CD8-positive, alpha-beta memory T cell (primary cell): ENCODE measurements around the gene NR2C2. TPM values are rescaled to one million over a fixed set of nuclear protein-coding genes. Genes with fewer than 3 reads are reported as not detected.
A peak's percentile ranks its signal among the peaks of the same experiment; 100 is the strongest.
"Not testable (repeated sequence)": the region's sequence is repeated elsewhere in the genome, so short reads cannot be mapped to it uniquely, and the experiment has no call there.

Experiments used
- CTCF ChIA-PET: fragments of 350-600 bp; sonication (Branson Sonifier 250); formaldehyde crosslinking; loops from one replicate; lab custom pipeline; 2021; ENCODE audit warnings: antibody characterized with exemption; lab: Charles Lee
- POLR2A ChIA-PET: fragments of 350-600 bp; sonication (Branson Sonifier 250); formaldehyde crosslinking; loops from one replicate; lab custom pipeline; 2021; ENCODE audit warnings: antibody characterized with exemption; lab: Charles Lee
- DNase-seq, 5 donors: peaks; one replicate each; pipeline versions ENCODE4 v3.0.0 to v3.0.0-alpha.2; 2020 to 2022; ENCODE audit warnings: mixed read lengths in 1 of 5
- H3K27ac ChIP-seq: one replicate; pipeline ENCODE4 v1.7.0; 2013; ENCODE audit warnings: low read depth, mild to moderate bottlenecking, low read length, moderate library complexity
- H3K27me3 ChIP-seq: 2 replicates; pipeline ENCODE4 v1.7.0; 2013; ENCODE audit warnings: low read length, mild to moderate bottlenecking; ENCODE audit not compliant: insufficient read depth, poor library complexity, severe bottlenecking
- H3K36me3 ChIP-seq: 2 replicates; pipeline ENCODE4 v1.7.0; 2013; ENCODE audit warnings: mild to moderate bottlenecking, low read length, moderate library complexity; ENCODE audit not compliant: insufficient read depth
- H3K4me1 ChIP-seq: 2 replicates; pipeline ENCODE4 v1.7.0; 2013; ENCODE audit warnings: mild to moderate bottlenecking, low read length, moderate library complexity; ENCODE audit not compliant: insufficient read depth
- H3K4me3 ChIP-seq: 2 replicates; pipeline ENCODE4 v1.7.0; 2013; ENCODE audit warnings: mild to moderate bottlenecking, low read length
- H3K9me3 ChIP-seq: 2 replicates; pipeline ENCODE4 v1.7.0; 2013; ENCODE audit warnings: mild to moderate bottlenecking, low read length
- H3K27ac Mint-ChIP-seq, 8 donors: one replicate each; pipeline ENCODE4 v1.8.0; 2020 to 2021; ENCODE audit warnings: mixed read lengths in 8 of 8, mild to moderate bottlenecking in 6 of 8, inconsistent platforms in 3 of 8, moderate library complexity in 3 of 8
- H3K27me3 Mint-ChIP-seq, 2 donors: one replicate each; pipeline ENCODE4 v1.8.0; 2020 to 2021; ENCODE audit warnings: mixed read lengths in 2 of 2, mild to moderate bottlenecking in 1 of 2, moderate library complexity in 1 of 2
- H3K36me3 Mint-ChIP-seq, 3 donors: one replicate each; pipeline ENCODE4 v1.8.0; 2020 to 2021; ENCODE audit warnings: mixed read lengths in 3 of 3, inconsistent platforms in 1 of 3, mild to moderate bottlenecking in 1 of 3
- H3K4me1 Mint-ChIP-seq, 3 donors: one replicate each; pipeline ENCODE4 v1.8.0; 2020 to 2021; ENCODE audit warnings: mixed read lengths in 3 of 3, inconsistent platforms in 1 of 3, mild to moderate bottlenecking in 1 of 3
- H3K4me3 Mint-ChIP-seq, 7 donors: one replicate each; pipeline ENCODE4 v1.8.0; 2020 to 2021; ENCODE audit warnings: mixed read lengths in 7 of 7, mild to moderate bottlenecking in 6 of 7, moderate library complexity in 4 of 7, inconsistent platforms in 2 of 7
- H3K9me3 Mint-ChIP-seq, 5 donors: one replicate each; pipeline ENCODE4 v1.8.0; 2020 to 2022; ENCODE audit warnings: mixed read lengths in 5 of 5, mild to moderate bottlenecking in 3 of 5, moderate library complexity in 2 of 5, inconsistent platforms in 1 of 5
- polyA plus RNA-seq: library from polyadenylated mRNA; unstranded; fragments of 300-500 nt; fragmentation: Illumina TruSeq; gene quantifications from one replicate; pipeline ENCODE4 v1.2.3, GENCODE V29; 2021
- total RNA-seq, 2 experiments: library from RNA; stranded (reverse); gene quantifications; one replicate each; pipeline ENCODE4 v1.2.3, GENCODE V29; 2021

NR2C2 gene
- total RNA-seq: 10 to 100 TPM; 46.7 to 47.1 TPM
- 14.5 TPM for polyA plus RNA-seq

DNA sequence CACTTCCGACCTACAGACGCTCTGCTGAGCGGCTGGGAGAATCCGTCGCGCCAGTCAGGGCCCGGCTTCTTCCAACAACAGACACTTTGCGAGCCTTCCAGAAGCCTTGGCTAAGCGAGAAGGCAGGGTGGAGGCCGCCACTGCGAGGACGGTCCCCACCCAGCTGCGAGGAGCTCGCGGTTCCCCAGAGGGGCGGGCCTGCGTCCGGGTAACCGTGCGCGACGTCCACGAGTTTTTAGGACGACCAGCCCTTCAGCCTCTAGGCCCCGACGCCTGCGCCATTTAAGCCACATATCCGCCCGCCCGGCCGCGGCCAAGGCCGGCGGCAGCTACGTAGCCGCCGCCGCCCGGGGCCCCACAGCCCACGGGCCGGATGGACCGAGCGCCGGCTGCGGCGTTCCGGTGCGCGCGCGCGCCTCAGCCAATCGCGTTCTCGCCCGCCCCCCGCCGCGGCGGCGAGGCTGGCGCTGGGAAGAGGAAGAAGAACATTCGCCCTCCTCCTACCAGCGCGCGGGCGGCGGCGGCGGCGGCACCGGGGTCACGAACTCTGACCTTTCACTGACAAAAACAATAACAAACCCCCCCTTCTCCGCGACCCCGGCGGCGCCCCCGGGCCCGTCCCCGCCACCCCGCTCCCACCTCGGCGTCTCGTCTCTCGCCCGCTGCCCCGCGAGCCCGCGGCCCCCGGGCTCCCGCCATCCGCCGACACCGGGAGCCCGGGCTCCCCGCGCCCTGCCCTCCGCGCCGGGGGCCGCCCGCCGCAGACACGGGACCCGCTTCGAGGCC lies at the start of gene NR2C2:
NR2C2 (plus strand) TSS at position 484 of the 786 bp plus-strand sequence. CDS start 56,332 bp downstream, outside the sequence.
- Mint-ChIP-seq H3K4me1 (peaks cover 47 to 81% (median 55%) of the 10 kb centered on the region in 3 donors), H3K9me3 (no peaks in the 10 kb centered on the region), H3K4me3 (peak within 1 kb of the TSS; percentile 98 to 100 (median 100)), H3K27ac (peak within 1 kb of the TSS; percentile 93 to 100 (median 100)), H3K36me3 (peaks cover 4 to 52% (median 6%) of the 10 kb centered on the region in 3 donors), H3K27me3 (no peaks in the 10 kb centered on the region)
- Histone ChIP-seq H3K9me3 (no peaks in the 10 kb centered on the region), H3K27ac (peak within 1 kb of the TSS; percentile 94), H3K4me1 (peaks cover 33% of the 10 kb centered on the region), H3K36me3 (peaks cover 12% of the 10 kb centered on the region), H3K4me3 (peak within 1 kb of the TSS; percentile 94), H3K27me3 (no peaks in the 10 kb centered on the region)
- ChIA-PET POLR2A (interaction anchor here (0.5 to 1.5 kb wide), 6 partner anchors 10 to 296 kb away, joined by 3 to 10 read pairs (median 4); partner anchors contain the start of genes CAPN7, CCDC174, MRPS25 and RBSN), CTCF (interaction anchor here (0.9 to 2.5 kb wide), 3 partner anchors 20 to 26 kb away, joined by 3 to 10 read pairs (median 4); no protein-coding TSS in a partner anchor)
- DNase-seq: peak; percentile 85 to 93 (median 86)

DNA sequence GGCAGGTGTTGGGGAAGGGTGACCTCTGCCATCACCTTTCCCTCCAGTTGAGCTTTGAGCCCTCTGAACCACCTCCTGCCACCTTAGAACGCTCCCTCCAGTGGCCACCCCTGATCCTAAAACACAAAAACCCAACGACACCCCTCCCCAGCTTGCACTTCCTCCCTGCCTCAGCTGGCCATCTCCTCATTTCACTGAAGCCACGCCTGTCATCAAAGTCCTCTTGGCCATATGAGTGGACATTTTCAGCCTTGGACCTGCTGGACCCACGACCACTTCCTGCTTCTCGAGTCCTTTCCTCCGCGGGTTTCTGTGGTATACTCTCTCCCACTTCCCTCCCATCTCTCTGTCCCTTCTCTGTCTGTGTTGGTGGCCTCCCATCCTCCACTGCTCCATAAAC lies 48.5 kb upstream of the NR2C2 start:
- Histone ChIP-seq H3K4me1 (no peaks in the 10 kb centered on the region), H3K36me3 (no peaks in the 10 kb centered on the region), H3K27ac (no peak overlapping the region), H3K27me3 (no peaks in the 10 kb centered on the region), H3K9me3 (no peaks in the 10 kb centered on the region), H3K4me3 (no peak overlapping the region)
- DNase-seq: no peak
- Mint-ChIP-seq H3K9me3 (no peaks in the 10 kb centered on the region), H3K4me1 (peaks cover 0 to 3% (median 0%) of the 10 kb centered on the region in 3 donors), H3K27me3 (peaks cover 9 to 51% of the 10 kb centered on the region in 2 donors), H3K36me3 (peaks cover 0 to 2% (median 0%) of the 10 kb centered on the region in 3 donors), H3K27ac (no peak overlapping the region), H3K4me3 (no peak overlapping the region)
- CTCF ChIA-PET: no interaction called here
- POLR2A ChIA-PET: no interaction called here

DNA sequence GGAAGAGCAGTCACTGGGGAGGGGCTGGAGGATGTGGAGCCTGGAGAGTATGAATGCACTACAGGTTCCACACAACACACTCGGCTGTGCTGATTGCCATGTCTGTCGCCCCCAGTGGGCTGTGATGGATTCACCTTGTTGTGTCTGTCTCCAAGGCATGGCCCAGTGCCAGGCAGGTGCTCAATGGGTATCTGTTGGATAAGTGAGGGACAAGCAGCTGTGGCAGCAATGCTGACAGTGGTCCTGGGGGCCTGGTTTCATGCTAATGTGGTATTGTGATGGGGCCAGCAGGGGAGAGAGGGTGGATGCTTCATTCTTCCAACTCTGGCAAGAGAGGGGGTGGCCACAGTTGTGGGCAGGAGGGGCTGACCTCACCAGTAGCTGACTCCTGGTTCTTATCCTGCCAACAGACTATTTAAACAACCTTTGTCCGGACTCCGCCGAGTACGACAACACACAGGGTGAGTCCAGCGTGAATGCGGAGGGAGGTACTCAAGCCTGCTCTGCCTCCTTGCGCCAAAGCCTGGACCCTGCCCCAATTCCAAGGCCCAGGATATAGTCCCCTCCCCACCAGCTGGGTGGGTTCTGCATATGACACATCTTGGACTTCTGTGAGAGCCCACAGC lies 47.3 kb upstream of the NR2C2 start:
- CTCF ChIA-PET: interaction anchor here (1.2 kb wide), 1 partner anchor 21 kb away, joined by 3 read pairs; no protein-coding TSS in a partner anchor
- no peaks in the 10 kb centered on the region for H3K4me1 ChIP-seq
- Mint-ChIP-seq H3K4me1 (peaks cover 0 to 3% (median 0%) of the 10 kb centered on the region in 3 donors), H3K36me3 (no peaks in the 10 kb centered on the region), H3K27me3 (peaks cover 13 to 49% of the 10 kb centered on the region in 2 donors), H3K27ac (no peak overlapping the region), H3K4me3 (peak overlapping the region in 1 of 7 donors; percentile 14), H3K9me3 (peaks cover 0 to 3% (median 2%) of the 10 kb centered on the region in 5 donors)
- H3K4me3 ChIP-seq: no peak overlapping the region
- no peaks in the 10 kb centered on the region for H3K36me3 ChIP-seq
- no peak overlapping the region for H3K27ac ChIP-seq
- H3K9me3 ChIP-seq: no peaks in the 10 kb centered on the region
- POLR2A ChIA-PET: no interaction called here
- no peaks in the 10 kb centered on the region for H3K27me3 ChIP-seq
- DNase-seq: peak in 1 of 5 donors; percentile 31

DNA sequence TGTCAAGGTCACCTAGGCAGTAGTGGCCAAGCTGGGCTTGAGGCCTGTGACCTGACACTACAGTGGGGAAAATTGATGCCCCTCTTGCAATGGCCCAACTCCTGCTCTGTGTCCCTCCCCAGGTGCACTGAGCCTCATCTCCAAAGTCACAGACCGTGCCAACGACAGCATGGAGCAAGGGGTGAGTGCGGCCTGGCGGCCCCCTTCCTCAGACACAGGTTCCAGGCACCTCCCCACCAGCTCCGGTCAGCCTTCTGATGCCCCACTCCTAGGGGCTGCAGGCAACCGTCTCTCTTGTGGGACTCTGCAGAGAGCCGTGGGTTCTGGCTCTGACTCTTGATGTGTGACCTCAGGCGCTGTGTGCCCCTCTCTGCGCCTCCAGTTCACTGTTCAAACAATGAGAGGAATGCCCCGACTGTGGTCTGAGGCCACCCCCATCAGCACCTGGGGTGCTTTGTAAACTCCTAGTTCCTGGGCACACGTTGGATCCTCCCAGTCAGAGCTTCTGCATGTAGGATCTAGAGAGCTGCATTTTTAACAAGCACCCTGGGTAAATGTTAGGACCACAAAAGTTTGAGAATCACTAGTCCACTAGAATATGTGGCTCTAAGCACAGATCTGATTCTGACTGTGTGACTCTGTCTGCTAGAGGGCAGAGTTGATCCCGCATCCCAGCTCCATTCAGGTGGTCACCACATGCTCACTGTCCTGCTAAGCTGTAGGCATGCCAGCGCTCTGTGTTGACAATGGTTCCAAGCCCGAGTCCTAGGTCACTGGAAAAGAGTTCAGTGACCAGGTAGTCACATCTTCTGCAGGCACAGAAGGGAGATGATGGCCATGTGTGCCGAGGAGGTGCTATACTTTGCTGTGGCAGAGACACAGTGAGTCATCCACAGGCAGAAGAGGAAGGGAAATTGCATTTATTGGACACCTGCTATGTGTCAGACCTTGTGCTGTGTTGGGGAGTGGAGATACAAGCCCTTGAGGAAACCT lies 46.2 kb upstream of the NR2C2 start:
- no peaks in the 10 kb centered on the region for H3K27me3 ChIP-seq
- peaks cover 20 to 48% of the 10 kb centered on the region in 2 donors for H3K27me3 Mint-ChIP-seq
- no peaks in the 10 kb centered on the region for H3K36me3 ChIP-seq
- H3K9me3 ChIP-seq: no peaks in the 10 kb centered on the region
- no peak overlapping the region for H3K27ac Mint-ChIP-seq
- no peaks in the 10 kb centered on the region for H3K4me1 ChIP-seq
- DNase-seq: no peak
- H3K9me3 Mint-ChIP-seq: peaks cover 0 to 11% (median 8%) of the 10 kb centered on the region in 5 donors
- no peak overlapping the region for H3K4me3 ChIP-seq
- no peaks in the 10 kb centered on the region for H3K36me3 Mint-ChIP-seq
- H3K27ac ChIP-seq: no peak overlapping the region
- H3K4me3 Mint-ChIP-seq: no peak overlapping the region
- ChIA-PET POLR2A (no interaction called here), CTCF (interaction anchor here (1.2 kb wide), 1 partner anchor 20 kb away, joined by 3 read pairs; no protein-coding TSS in a partner anchor)
- peaks cover 0 to 3% (median 0%) of the 10 kb centered on the region in 3 donors for H3K4me1 Mint-ChIP-seq

DNA sequence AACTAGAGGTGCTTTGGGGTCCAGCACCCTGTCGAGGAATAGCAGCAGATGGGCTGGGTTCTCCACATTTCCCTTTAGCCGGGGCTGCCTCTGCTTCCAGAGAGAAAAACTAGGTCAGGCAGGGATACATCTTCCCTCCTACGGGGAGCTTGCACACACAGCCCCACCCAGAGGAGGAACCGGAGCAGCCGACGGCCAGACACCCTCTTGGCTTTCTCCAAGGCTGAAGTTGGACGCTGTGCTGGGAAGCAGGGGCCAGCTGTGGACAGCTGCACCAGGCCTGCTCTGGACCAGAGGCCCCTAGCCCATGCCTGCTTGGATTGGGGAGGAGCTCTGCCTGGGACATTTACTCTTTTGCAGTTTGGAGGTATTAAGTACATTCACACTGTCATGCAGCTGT lies 44.7 kb upstream of the NR2C2 start:
- Mint-ChIP-seq H3K27ac (no peak overlapping the region), H3K36me3 (no peaks in the 10 kb centered on the region), H3K9me3 (peaks cover 2 to 14% (median 8%) of the 10 kb centered on the region in 5 donors), H3K27me3 (peaks cover 20 to 45% of the 10 kb centered on the region in 2 donors), H3K4me3 (no peak overlapping the region), H3K4me1 (peaks cover 0 to 3% (median 0%) of the 10 kb centered on the region in 3 donors)
- no peak overlapping the region for H3K27ac ChIP-seq
- no peaks in the 10 kb centered on the region for H3K36me3 ChIP-seq
- H3K9me3 ChIP-seq: no peaks in the 10 kb centered on the region
- no peaks in the 10 kb centered on the region for H3K4me1 ChIP-seq
- DNase-seq: no peak
- CTCF ChIA-PET: no interaction called here
- POLR2A ChIA-PET: no interaction called here
- no peaks in the 10 kb centered on the region for H3K27me3 ChIP-seq
- H3K4me3 ChIP-seq: no peak overlapping the region

DNA sequence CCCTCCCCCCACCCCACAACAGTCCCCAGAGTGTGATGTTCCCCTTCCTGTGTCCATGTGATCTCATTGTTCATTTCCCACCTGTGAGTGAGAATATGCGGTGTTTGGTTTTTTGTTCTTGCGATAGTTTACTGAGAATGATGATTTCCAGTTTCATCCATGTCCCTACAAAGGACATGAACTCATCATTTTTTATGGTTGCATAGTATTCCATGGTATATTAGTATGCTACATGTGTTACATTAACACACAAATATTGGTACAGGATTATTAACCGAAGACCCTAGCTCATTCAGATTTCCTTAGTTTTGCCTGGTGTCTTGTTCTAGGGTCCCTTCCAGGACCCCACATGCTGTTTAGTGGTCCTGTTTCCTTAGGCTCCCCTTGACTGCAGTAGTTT lies 43.9 kb upstream of the NR2C2 start:
- H3K4me3 ChIP-seq, H3K4me1 ChIP-seq, H3K9me3 ChIP-seq, H3K36me3 ChIP-seq, H3K27me3 ChIP-seq, H3K4me3 Mint-ChIP-seq, H3K4me1 Mint-ChIP-seq, H3K27ac ChIP-seq, POLR2A ChIA-PET, DNase-seq, CTCF ChIA-PET, H3K36me3 Mint-ChIP-seq, H3K27ac Mint-ChIP-seq: not testable (repeated sequence)
- peaks cover 20 to 47% of the 10 kb centered on the region in 2 donors for H3K27me3 Mint-ChIP-seq
- peaks cover 2 to 14% (median 8%) of the 10 kb centered on the region in 5 donors for H3K9me3 Mint-ChIP-seq

DNA sequence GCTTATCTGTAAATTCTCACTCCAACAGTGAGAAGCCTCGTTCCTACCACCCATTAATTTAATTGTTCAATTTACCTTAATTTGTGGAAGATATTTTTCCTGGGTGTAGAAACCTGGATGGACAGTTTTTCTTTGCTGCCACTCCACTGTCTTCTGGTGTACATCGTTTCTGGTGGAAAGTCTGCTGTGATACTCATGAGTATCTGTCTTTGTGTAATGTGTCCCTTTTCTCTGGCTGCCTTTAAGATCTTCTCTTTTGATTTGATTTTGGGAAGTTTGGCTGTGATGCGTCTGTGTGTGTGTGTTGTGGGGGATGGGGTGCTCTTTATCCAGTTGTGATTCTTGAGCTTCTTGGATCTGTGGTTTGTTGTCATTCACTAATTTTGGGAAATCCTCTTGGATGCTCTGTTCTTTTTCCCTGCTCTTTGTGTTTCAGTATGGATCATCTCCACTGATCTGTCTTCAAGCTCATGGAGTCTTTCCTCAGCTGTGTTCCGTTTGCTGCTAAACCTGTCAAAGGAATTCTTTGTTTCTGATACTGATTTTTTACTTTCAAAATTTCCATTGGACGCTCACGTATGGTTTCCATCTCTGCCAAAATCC lies 42.2 kb upstream of the NR2C2 start:
- no peaks in the 10 kb centered on the region for H3K4me1 Mint-ChIP-seq
- no peak overlapping the region for H3K4me3 Mint-ChIP-seq
- CTCF ChIA-PET: interaction anchor here (0.6 kb wide), 1 partner anchor 283 kb away, joined by 5 read pairs; no protein-coding TSS in a partner anchor
- H3K27me3 Mint-ChIP-seq: peaks cover 16 to 37% of the 10 kb centered on the region in 2 donors
- no peak overlapping the region for H3K4me3 ChIP-seq
- no peaks in the 10 kb centered on the region for H3K9me3 ChIP-seq
- no peak overlapping the region for H3K27ac ChIP-seq
- no peaks in the 10 kb centered on the region for H3K27me3 ChIP-seq
- no peaks in the 10 kb centered on the region for H3K4me1 ChIP-seq
- no peaks in the 10 kb centered on the region for H3K36me3 Mint-ChIP-seq
- no peak for DNase-seq
- POLR2A ChIA-PET: no interaction called here
- no peaks in the 10 kb centered on the region for H3K36me3 ChIP-seq
- no peak overlapping the region for H3K27ac Mint-ChIP-seq
- peaks cover 2 to 14% (median 8%) of the 10 kb centered on the region in 5 donors for H3K9me3 Mint-ChIP-seq
